Liver (tissue), 9 donors: ENCODE results near the gene CDH22. TPM values are rescaled to one million over a fixed set of nuclear protein-coding genes. Genes with fewer than 3 reads are reported as not detected.

Experiments
- DNase-seq: peaks from one replicate; pipeline ENCODE4 v3.0.0-alpha.2; 2017; ENCODE audit warnings: low spot score
- H3K27ac ChIP-seq, 2 donors: one replicate each; pipeline ENCODE4 v1.7.0; 2013; ENCODE audit warnings: inconsistent platforms in 2 of 2, low read length in 2 of 2, control low read depth in 1 of 2, low read depth in 1 of 2, mild to moderate bottlenecking in 1 of 2
- H3K27me3 ChIP-seq, 4 donors: one replicate each; pipeline versions ENCODE4 v1.6.1 to v1.7.0; 2013; ENCODE audit warnings: low read length in 3 of 4, inconsistent platforms in 1 of 4, mild to moderate bottlenecking in 1 of 4, moderate library complexity in 1 of 4; ENCODE audit not compliant: control insufficient read depth in 4 of 4, insufficient read depth in 4 of 4
- H3K36me3 ChIP-seq, 4 donors: one replicate each; pipeline versions ENCODE4 v1.6.1 to v1.7.0; 2013; ENCODE audit warnings: low read length in 3 of 4, mild to moderate bottlenecking in 3 of 4, low read depth in 1 of 4, moderate library complexity in 1 of 4; ENCODE audit not compliant: control insufficient read depth in 4 of 4, insufficient read depth in 3 of 4
- H3K4me1 ChIP-seq, 4 donors: one replicate each; pipeline versions ENCODE4 v1.6.1 to v1.7.0; 2013; ENCODE audit warnings: low read length in 3 of 4, mild to moderate bottlenecking in 3 of 4, moderate library complexity in 1 of 4; ENCODE audit not compliant: control insufficient read depth in 4 of 4, insufficient read depth in 4 of 4
- H3K4me3 ChIP-seq, 3 donors: one replicate each; pipeline versions ENCODE4 v1.6.1 to v1.7.0; 2013; ENCODE audit warnings: low read length in 3 of 3, control low read depth in 1 of 3, low read depth in 1 of 3, mild to moderate bottlenecking in 1 of 3
- H3K9ac ChIP-seq, 2 donors: one replicate each; pipeline ENCODE4 v1.7.0; 2013; ENCODE audit warnings: low read length in 2 of 2, mild to moderate bottlenecking in 2 of 2, moderate library complexity in 2 of 2, control low read depth in 1 of 2, low read depth in 1 of 2
- H3K9me3 ChIP-seq, 4 donors: one replicate each; pipeline versions ENCODE4 v1.6.1 to v1.7.0; 2013; ENCODE audit warnings: low read length in 3 of 4; ENCODE audit not compliant: control insufficient read depth in 4 of 4
- FOXA1 ChIP-seq: IDR thresholded peaks from 2 replicates; pipeline ENCODE4 v1.6.1; 2016; ENCODE audit warnings: antibody characterized with exemption
- GABPA ChIP-seq, 2 donors: IDR thresholded peaks in 1 of 2; conservative IDR thresholded peaks in 1 of 2; 2 replicates each; pipeline ENCODE4 v1.6.1; 2016; ENCODE audit warnings: antibody characterized with exemption in 2 of 2, mild to moderate bottlenecking in 1 of 2, moderate library complexity in 1 of 2
- HNF4A ChIP-seq, 2 donors: conservative IDR thresholded peaks; 2 replicates each; pipeline ENCODE4 v1.6.1; 2016; ENCODE audit warnings: antibody characterized with exemption in 2 of 2, mild to moderate bottlenecking in 2 of 2
- MAX ChIP-seq: IDR thresholded peaks from 2 replicates; pipeline ENCODE4 v1.6.1; 2016; ENCODE audit warnings: antibody characterized with exemption
- NR2F2 ChIP-seq: IDR thresholded peaks from 2 replicates; pipeline ENCODE4 v1.6.1; 2016; ENCODE audit warnings: antibody characterized with exemption
- RAD21 ChIP-seq, 2 donors: IDR thresholded peaks; 2 replicates each; pipeline ENCODE4 v1.6.1; 2016; ENCODE audit warnings: antibody characterized with exemption in 2 of 2, mild to moderate bottlenecking in 2 of 2
- TAF1 ChIP-seq: conservative IDR thresholded peaks from 2 replicates; pipeline ENCODE4 v1.6.1; 2016; ENCODE audit warnings: antibody characterized with exemption, mild to moderate bottlenecking
- ZBTB33 ChIP-seq: IDR thresholded peaks from 2 replicates; pipeline ENCODE4 v1.6.1; 2016; ENCODE audit warnings: antibody characterized with exemption
- WGBS: extraction: QIAGEN DNeasy Blood & Tissue Kit; methylation state at CpG from one replicate; pipeline ENCODE4 v1.1.7; 2013; 5-methylcytosine and 5-hydroxymethylcytosine counted together
- polyA plus RNA-seq, 2 donors: library from polyadenylated mRNA; stranded (reverse) in 1 of 2; unstranded in 1 of 2; fragments of 200-250 nt in 1 of 2; fragments of >200 nt in 1 of 2; fragmentation: Nextera tagmentation in 1 of 2; extraction: Ambion mirVana in 1 of 2; gene quantifications; one replicate each; pipeline versions ENCODE4 v1.2.1 to v1.2.3, GENCODE V29; 2013 to 2015
- total RNA-seq, 2 donors: library from RNA; depleted of rRNA; stranded (reverse); fragments of >200 nt; gene quantifications; one replicate each; pipeline ENCODE4 v1.2.3, GENCODE V29; 2014
- TF ChIP-seq, protein P1 (sequence below): fragments of 150-350 bp; IDR thresholded peaks from 2 replicates; pipeline ENCODE4 v1.5.1; 2017; ENCODE audit warnings: improper control_type of control experiment, low read depth, low read length; ENCODE audit not compliant: missing input control
- TF ChIP-seq, protein P2 (sequence below): IDR thresholded peaks from 2 replicates; pipeline ENCODE4 v1.6.1; 2016; ENCODE audit warnings: antibody characterized with exemption
- donor health status: healthy.
- donor health status: healthy.
- donor health status: healthy.
- donor health status: healthy.
- donor health status: healthy.

Gene CDH22
- total RNA-seq (not detected), polyA plus RNA-seq (under 1 TPM in 1 of 2 donors, not detected in 1; 0.02 TPM)

DNA sequence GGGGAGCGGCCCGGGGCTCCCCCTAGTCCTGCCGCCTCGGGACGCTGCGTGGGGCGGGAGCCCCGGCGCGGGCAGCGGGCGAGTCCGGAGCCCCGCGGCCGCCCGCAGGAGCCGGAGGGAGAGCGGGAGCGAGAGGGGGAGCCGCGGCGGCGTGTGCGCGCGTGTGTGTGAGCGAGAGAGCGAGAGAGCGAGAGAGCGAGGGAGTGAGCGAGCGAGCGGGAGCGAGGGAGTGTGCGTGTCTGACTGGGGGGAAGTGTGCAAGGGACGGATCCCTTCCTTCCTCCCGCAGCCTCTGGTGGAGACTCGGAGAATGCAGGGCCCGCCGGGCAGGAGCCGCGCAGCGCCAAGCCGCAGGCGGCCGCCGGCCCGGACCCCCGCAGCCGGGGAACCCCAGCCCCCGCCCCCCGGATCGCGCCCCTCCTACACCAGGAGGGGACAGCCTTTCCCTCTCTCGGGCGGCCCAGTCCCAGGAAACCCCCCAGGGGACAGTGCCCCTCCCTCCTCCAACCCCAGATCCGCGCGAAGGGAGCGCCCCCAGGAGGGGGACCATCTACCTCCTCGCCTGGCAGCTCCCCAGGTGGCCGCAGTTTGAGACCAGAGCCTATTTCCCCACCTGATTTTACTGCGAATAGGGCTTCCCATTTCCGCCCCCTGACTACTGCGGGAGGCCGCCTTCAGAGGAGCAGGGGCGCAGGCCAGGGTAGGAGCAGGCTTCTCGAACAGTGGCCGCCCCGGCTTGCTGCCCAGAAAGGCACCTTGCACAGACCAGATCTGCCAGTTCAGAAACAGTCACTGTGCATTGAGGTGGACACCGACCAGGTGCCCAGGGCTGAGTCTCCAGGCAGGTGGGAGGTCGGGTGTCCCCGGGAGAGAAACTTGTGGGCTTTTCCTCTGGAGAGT, at the start of gene CDH22:
Gene CDH22 (minus strand): TSS at position 241 of the 900 bp plus-strand sequence. CDS start 57,204 bp downstream, outside the sequence.
- H3K36me3 ChIP-seq: no peaks in the 10 kb centered on the region
- WGBS: 4% methylated on average over 73 of the region's 74 CpGs
- H3K27me3 ChIP-seq: peaks cover 6 to 15% (median 12%) of the 10 kb centered on the region in 4 donors
- no peaks in the 10 kb centered on the region for H3K9me3 ChIP-seq
- no peak within 1 kb of the TSS for H3K27ac ChIP-seq
- TF ChIP-seq ZBTB33 (no peak), TAF1 (no peak), NR2F2 (no peak), GABPA (IDR thresholded peaks at IDR 0.05 in 1 of 2, conservative IDR thresholded peaks at IDR 0.05 in 1 of 2) (no peak), MAX (no peak), RAD21 (IDR thresholded peaks at IDR 0.05) (no peak)
- TF ChIP-seq, protein P1, sequence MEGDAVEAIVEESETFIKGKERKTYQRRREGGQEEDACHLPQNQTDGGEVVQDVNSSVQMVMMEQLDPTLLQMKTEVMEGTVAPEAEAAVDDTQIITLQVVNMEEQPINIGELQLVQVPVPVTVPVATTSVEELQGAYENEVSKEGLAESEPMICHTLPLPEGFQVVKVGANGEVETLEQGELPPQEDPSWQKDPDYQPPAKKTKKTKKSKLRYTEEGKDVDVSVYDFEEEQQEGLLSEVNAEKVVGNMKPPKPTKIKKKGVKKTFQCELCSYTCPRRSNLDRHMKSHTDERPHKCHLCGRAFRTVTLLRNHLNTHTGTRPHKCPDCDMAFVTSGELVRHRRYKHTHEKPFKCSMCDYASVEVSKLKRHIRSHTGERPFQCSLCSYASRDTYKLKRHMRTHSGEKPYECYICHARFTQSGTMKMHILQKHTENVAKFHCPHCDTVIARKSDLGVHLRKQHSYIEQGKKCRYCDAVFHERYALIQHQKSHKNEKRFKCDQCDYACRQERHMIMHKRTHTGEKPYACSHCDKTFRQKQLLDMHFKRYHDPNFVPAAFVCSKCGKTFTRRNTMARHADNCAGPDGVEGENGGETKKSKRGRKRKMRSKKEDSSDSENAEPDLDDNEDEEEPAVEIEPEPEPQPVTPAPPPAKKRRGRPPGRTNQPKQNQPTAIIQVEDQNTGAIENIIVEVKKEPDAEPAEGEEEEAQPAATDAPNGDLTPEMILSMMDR: peak; percentile 23
- TF ChIP-seq, protein P2, sequence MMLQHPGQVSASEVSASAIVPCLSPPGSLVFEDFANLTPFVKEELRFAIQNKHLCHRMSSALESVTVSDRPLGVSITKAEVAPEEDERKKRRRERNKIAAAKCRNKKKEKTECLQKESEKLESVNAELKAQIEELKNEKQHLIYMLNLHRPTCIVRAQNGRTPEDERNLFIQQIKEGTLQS: no peak
- H3K9ac ChIP-seq: no peak within 1 kb of the TSS
- H3K4me3 ChIP-seq: peak within 1 kb of the TSS in 1 of 3 donors; percentile 50
- H3K4me1 ChIP-seq: peaks cover 11 to 31% (median 20%) of the 10 kb centered on the region in 4 donors
- no peak for DNase-seq

DNA sequence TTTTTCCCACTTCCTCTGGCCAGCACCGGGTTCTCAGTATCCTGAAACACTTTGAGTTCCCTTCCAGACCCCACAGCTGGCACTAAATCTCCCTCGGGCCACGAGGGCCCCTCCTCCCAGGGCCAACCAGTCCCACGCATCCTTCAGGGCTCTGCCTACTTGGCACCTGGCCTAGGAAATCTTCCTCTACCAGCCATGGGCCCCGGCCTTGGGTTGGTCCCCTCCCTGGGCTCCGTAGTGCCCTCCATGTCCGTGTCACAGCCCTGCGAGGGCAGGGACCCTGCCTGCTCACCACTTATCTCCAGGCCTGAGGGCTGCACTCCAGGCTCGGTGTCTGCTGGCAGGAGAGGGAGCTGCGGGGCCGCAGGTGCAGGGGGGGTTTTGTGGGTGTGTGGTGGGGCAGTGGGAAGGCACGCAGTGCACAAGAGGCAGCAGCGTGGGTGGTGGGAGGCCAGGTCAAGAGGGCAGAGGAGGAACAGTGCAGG, 48.8 kb upstream of the CDH22 start:
- Histone ChIP-seq H3K36me3 (peaks cover under 1 to 6% (median 3%) of the 10 kb centered on the region in 4 donors), H3K27ac (peak overlapping the region in 1 of 2 donors; percentile 36), H3K4me3 (no peak overlapping the region), H3K27me3 (no peaks in the 10 kb centered on the region), H3K9ac (no peak overlapping the region), H3K9me3 (no peaks in the 10 kb centered on the region), H3K4me1 (peaks cover 6 to 32% (median 12%) of the 10 kb centered on the region in 4 donors)
- TF ChIP-seq HNF4A (conservative IDR thresholded peaks at IDR 0.05) (peak in 1 of 2 donors; percentile 7), FOXA1 (no peak)
- no peak for DNase-seq
- whole genome bisulfite sequencing: 7% methylated on average over 13 of the region's 13 CpGs
